ENCODE results near the gene SUMO3.

DNA sequence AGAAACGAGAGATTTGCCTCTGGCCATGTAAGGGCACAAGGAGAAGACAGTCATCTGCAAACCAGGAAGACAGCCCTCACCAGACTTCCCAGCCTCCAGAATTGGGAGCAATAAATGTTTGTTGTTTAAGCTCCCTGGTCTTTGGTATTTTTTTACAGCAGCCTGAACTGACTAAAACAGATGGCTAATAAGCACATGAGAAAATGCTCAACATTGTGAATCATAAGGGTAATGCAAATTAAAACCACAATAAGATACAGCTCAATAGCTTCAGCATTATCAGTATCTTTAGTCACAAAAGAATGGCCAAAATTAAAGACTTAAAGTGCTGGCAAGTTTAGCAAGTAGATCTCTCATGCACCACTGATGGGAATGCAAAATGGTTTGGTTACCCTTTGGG is 28.0 kb downstream of the SUMO3 start:
- no peak for TF ChIP-seq EZH2phosphoT487 (IDR thresholded peaks at IDR 0.05; ENCODE audit: low read depth)
- TF ChIP-seq, protein P1, sequence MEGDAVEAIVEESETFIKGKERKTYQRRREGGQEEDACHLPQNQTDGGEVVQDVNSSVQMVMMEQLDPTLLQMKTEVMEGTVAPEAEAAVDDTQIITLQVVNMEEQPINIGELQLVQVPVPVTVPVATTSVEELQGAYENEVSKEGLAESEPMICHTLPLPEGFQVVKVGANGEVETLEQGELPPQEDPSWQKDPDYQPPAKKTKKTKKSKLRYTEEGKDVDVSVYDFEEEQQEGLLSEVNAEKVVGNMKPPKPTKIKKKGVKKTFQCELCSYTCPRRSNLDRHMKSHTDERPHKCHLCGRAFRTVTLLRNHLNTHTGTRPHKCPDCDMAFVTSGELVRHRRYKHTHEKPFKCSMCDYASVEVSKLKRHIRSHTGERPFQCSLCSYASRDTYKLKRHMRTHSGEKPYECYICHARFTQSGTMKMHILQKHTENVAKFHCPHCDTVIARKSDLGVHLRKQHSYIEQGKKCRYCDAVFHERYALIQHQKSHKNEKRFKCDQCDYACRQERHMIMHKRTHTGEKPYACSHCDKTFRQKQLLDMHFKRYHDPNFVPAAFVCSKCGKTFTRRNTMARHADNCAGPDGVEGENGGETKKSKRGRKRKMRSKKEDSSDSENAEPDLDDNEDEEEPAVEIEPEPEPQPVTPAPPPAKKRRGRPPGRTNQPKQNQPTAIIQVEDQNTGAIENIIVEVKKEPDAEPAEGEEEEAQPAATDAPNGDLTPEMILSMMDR (IDR thresholded peaks at IDR 0.05; ENCODE audit: low read depth, low read length) = no peak

Data from OCI-LY3 (cell line).